Measurements from ENCODE around the gene IL4R.

The IL4R gene

DNA sequence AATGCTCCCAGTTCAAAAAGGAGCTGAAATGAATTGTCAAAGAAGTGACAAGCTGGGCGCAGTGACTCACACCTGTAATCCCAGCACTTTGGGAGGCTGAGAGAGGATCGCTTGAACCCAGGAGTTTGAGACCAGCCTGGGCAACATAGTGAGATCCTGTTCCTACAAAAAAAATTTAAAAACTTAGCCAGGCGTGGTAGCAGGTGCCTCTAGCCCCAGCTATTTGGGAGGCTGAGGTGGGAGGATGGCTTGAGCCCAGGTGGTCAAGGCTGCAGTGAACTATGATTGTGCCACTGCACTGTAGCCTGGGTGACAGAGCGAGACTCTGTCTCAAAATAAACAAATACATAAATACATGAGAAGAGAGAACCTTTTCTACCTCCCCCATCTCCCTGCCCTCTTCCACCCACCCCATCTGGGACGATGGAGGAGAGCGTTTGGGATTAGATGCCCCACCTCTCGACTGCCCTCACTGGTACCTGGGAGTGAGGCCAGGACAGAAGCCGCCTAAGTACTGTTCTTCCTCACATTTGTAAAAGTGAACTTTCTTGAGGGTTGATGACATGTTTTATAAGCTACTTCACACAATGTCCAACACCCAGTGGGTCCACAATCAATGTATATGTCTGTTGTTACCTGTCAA lies 2.4 kb downstream of the IL4R start:
- Mint-ChIP-seq H3K27me3 (no peaks in the 10 kb centered on the region), H3K36me3 (ENCODE audit: low read depth) (peaks cover 69% of the 10 kb centered on the region), H3K9me3 (no peaks in the 10 kb centered on the region), H3K4me1 (ENCODE audit: low read depth) (peaks cover 86% of the 10 kb centered on the region), H3K27ac (peak overlapping the region; percentile 100), H3K4me3 (peak overlapping the region; percentile 99)

- H3K4me1 Mint-ChIP-seq (ENCODE audit: low read depth), result peaks cover 87% of the 10 kb centered on the region
- peak overlapping the region; percentile 99 for H3K4me3 Mint-ChIP-seq
- H3K27me3 Mint-ChIP-seq, result no peaks in the 10 kb centered on the region
- H3K27ac Mint-ChIP-seq, result peak overlapping the region; percentile 100
- no peaks in the 10 kb centered on the region for H3K9me3 Mint-ChIP-seq
- peaks cover 80% of the 10 kb centered on the region for H3K36me3 Mint-ChIP-seq (ENCODE audit: low read depth)
Observed at GRCh38 chr16:27317320-27317719, 3.5 kb downstream of the IL4R start.

DNA sequence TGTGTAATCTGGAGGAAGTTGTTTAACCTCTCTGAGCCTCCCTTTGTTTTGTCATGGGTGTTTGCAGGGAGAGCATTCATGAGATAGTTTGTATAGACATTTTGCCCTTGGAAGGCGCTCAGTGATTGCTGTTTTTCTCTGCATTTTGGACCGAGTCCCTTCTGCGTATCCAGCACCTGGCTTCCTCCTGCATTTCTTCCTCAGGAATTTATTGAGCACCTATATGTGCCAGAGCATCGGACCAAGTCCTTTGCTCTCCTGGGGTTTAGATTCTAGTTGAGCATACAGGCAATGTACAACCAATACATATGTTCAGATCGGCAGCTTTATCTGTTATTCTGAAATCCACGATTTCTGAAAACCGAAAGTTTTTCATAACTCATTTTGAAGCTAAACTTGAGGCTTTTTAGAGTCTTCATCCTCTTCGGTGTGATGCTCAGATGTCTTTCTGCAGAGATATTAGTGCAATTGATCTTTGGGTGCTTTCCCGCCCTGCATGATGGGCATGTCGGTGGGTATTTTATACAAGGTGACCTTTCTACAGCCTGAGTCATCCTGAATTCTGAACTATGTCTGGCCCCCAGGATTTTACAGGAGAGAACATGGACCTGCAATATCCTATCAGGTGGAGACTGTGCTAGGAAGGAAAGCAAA lies 4.1 kb downstream of the IL4R start:
- Mint-ChIP-seq H3K27ac (peak overlapping the region; percentile 100), H3K27me3 (no peaks in the 10 kb centered on the region), H3K4me3 (peak overlapping the region; percentile 99), H3K36me3 (ENCODE audit: low read depth) (peaks cover 86% of the 10 kb centered on the region), H3K4me1 (ENCODE audit: low read depth) (peaks cover 87% of the 10 kb centered on the region), H3K9me3 (no peaks in the 10 kb centered on the region)

DNA sequence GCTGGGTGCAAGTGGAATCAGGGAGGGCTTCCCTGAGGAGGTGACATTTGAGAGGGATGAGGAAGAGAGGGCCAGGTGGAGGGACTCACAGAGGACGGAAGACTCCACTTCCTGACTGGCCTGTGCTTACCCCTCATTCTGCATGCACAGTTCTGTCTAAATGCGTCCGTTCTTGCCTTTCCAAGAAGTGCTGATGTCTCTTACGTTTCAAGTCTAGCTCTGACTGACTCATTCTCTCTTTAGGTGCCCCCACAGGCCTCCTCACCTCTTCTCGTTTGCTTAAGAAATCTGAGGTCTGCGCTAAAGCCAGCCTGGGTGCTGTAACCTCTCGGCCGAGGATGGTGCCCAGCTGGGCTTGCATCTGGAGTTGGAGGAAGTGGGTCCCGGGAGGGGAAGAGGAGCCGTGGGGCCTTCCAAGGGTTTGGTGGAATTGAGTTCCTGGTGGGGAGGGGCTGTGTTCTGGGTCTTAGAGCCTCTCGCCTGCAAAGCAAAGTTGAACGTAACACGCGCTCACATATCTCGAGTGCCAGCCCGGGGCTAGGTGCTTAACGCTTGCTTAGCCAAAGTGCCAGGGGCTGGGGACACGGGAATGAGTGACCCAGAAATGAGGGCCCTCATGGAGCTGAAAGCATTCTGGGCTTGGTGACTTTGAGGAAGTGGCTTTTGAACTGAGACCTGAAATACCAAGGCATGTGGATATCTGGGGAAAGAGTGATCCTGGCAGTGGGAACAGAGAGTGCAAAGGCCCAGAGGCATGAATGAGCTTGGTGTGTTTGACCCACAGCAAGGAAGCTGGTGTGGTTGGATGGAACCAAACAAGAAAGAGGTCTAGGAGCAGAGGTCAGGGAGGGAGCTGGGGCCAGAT lies 4.8 kb downstream of the IL4R start:
- Mint-ChIP-seq H3K27me3 (no peaks in the 10 kb centered on the region), H3K27ac (peak overlapping the region; percentile 100), H3K4me1 (ENCODE audit: low read depth) (peaks cover 89% of the 10 kb centered on the region), H3K36me3 (ENCODE audit: low read depth) (peaks cover 92% of the 10 kb centered on the region), H3K4me3 (peak overlapping the region; percentile 99), H3K9me3 (no peaks in the 10 kb centered on the region)

DNA sequence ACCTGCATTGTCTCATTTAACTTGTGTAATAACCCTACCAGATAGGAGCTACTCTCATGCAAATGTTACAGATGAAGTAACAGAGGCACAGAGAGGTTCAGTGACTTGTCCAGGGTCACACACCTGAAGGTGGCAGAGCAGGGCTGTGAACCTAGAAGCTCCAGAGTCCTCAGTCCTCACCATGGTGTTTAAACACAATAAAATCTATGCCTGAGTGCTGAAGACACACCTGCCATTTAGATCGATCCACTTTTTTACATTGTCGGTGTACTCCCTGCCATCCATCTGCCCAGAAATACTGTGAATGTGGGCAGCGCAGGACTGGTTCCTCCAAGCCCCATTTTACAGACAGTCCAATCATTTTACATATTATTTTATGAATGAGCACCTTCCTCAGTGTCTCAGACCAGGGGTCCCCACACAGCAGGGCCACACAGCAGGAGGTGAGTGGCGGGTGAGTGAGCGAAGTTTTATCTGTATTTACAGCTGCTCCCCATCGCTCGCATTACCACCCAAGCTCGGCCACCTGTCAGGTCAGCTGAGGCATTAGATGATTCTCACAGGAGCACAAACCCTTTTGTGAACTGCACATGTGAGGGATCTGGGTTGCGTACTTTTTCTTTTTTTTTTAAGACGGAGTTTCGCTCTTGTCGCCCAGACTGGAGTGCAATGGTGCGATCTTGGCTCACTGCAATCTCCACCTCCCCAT lies 5.6 kb downstream of the IL4R start:
- Mint-ChIP-seq H3K4me1 (ENCODE audit: low read depth) (peaks cover 95% of the 10 kb centered on the region), H3K36me3 (ENCODE audit: low read depth) (peaks cover 97% of the 10 kb centered on the region), H3K27ac (peak overlapping the region; percentile 100), H3K4me3 (peak overlapping the region; percentile 99), H3K27me3 (no peaks in the 10 kb centered on the region), H3K9me3 (no peaks in the 10 kb centered on the region)

DNA sequence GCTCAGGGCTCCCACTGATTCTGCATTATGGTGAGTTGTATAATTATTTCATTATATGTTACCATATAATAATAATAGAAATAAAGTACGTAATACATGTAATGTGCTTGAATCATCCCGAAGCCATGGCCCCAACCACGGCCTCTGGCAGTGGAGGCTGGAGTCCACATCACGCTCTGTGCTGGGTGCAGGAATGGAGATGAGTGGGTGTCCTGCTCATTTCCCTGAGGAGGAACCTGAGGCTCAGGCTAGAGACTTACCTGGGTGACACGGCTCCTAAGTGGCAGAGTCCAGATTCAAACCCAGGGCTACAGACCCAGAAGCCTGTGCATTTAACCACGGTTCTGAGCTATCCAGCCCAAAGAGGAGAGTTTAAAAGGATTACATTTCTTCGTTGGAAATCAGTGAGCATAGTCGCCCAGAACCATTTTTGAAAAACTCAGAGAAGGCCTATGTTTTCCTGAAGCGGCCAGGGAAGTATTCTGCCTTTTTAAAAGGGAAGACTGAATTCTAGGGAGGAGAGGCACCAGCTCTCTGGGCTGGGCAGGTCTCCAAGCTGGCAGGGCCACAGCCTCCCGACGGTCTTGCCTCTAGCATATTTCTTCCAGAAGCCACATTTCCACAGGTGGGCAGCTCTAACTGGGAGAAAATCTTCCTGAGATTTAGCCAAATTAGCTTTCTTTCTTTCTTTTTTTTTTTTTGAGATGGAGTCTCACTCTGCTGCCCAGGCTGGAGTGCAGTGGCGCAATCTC lies 6.7 kb downstream of the IL4R start:
- no peaks in the 10 kb centered on the region for H3K9me3 Mint-ChIP-seq
- H3K4me3 Mint-ChIP-seq, result no peak overlapping the region
- H3K4me1 Mint-ChIP-seq (ENCODE audit: low read depth), result peaks cover 100% of the 10 kb centered on the region
- no peaks in the 10 kb centered on the region for H3K27me3 Mint-ChIP-seq
- H3K36me3 Mint-ChIP-seq (ENCODE audit: low read depth), result peaks cover 97% of the 10 kb centered on the region
- H3K27ac Mint-ChIP-seq, result peak overlapping the region; percentile 100

DNA sequence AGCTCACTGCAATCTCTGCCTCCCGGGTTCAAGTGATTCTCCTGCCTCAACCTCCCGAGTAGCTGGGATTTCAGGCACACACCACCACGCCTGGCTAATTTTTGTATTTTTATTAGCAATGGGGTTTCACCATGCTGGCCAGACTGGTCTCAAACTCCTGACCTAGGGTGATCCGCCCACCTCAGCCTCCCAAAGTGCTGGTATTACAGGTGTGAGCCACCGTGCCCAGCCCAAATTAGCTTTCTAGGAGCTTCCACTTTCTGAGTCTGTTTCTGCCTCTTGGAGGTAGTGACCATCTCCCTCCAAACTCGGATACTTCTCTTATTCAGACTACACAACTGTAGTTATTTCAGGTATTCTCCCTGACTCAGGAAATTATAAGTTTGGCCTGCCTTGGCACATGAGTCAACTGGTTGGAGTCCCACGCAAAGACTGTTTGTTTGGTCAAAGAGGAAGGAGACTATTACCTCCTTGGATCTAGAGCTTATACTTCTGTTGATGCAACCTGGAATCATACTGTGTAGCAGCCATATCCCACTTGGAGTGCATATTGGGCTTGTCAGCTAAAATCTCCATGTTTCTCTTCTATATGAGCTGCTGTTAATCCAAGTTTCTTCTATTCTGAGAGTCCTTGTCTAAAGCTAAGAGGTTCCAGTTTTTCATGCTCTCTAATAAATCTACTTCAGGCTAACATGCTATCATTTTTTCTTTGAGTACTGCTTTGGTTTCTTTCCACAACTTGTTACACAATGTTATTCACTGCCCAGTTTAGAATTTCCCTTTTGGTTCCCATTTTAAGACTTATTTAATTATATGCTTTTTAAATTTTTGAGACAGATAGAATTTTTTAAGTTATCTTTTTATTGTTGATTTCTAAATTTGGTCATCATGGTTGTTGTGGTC lies 7.5 kb downstream of the IL4R start:
- no peaks in the 10 kb centered on the region for H3K9me3 Mint-ChIP-seq
- peaks cover 95% of the 10 kb centered on the region for H3K36me3 Mint-ChIP-seq (ENCODE audit: low read depth)
- peaks cover 100% of the 10 kb centered on the region for H3K4me1 Mint-ChIP-seq (ENCODE audit: low read depth)
- peak overlapping the region; percentile 100 for H3K27ac Mint-ChIP-seq
- H3K27me3 Mint-ChIP-seq, result no peaks in the 10 kb centered on the region
- peak overlapping the region; percentile 14 for H3K4me3 Mint-ChIP-seq

DNA sequence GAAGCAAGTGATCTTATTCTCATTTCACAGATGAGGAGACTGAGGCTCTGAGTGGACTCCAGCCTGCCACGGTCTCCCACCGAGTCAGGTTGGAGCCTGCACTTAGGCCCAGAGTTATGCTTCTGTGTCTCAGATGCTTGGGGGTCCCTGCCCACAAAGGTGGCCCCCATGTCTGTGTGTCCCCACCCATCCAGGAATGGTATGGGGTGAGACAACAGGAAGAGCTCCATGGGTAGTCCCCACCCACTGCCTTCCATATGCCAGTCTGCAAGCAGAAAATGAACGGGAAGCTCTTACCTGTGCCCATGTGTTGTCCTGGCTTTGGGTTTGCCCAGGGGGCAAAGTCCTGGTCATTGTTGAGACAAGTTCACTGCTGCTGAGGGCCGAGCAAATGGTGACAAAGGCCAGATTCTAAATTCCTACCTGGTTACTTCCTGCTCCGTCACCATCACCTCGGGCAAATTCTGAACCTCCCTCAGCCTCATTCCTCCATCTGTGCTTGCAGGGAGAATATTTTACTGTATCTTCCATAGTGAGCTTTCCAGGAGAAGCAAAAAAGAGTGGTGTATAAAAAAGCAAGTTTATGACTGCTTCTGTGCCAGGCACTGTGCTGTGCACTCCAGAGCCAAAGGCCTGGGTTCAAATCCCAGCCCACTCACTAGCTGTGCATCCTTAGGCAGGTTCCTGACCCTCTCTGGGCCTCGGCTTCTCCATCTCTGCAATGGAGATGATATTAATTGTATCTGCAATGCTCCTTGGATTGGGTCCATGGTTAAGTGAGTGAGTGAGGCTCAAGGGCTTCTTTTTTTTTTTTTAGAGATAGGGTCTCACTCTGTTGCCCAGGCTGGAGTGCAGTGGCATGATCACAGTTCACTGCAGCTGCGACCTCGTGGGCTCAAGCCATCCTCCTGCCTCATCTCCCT lies 9.3 kb downstream of the IL4R start:
- H3K27me3 Mint-ChIP-seq, result no peaks in the 10 kb centered on the region
- H3K36me3 Mint-ChIP-seq (ENCODE audit: low read depth), result peaks cover 88% of the 10 kb centered on the region
- peaks cover 99% of the 10 kb centered on the region for H3K4me1 Mint-ChIP-seq (ENCODE audit: low read depth)
- no peaks in the 10 kb centered on the region for H3K9me3 Mint-ChIP-seq
- peak overlapping the region; percentile 17 for H3K4me3 Mint-ChIP-seq
- peak overlapping the region; percentile 79 for H3K27ac Mint-ChIP-seq

DNA sequence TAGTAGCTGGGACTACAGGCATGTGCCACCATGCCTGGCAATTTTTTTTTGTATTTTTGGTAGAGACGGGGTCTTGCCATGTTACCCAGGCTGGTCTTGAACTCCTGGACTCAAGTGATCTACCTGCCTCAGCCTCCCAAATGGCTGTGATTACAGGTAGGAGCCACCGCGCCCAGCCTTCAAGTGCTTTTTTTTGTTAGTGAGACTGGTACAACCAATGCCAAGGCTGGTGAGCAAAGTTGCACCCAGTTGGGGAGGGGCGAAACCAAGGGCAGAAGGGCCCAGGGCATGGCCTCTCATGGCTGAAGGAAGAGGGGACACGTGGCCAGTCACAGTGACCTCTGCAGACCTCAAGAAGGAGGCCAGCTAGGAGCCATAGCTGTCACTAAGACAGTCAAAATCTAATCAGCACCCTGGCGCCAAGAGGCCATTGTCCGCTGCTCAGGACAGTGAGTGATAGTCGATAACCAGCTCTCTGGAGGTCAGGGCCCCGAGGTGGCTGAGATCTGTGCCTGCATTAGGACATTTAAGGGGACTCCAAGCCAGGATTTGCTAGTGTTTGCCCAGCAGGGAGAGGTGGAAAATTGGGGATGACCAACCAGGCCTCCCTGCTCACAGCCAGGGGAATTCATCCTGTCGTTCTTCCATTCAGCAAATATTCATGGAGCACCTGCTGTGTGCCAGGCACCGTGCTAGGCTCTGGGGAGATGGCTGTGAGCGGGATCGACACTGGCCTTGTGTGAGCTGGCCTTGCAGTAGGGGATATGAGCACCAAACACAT lies 10.2 kb downstream of the IL4R start:
- peak overlapping the region; percentile 79 for H3K27ac Mint-ChIP-seq
- peaks cover 98% of the 10 kb centered on the region for H3K4me1 Mint-ChIP-seq (ENCODE audit: low read depth)
- H3K27me3 Mint-ChIP-seq, result no peaks in the 10 kb centered on the region
- H3K4me3 Mint-ChIP-seq, result peak overlapping the region; percentile 20
- no peaks in the 10 kb centered on the region for H3K9me3 Mint-ChIP-seq
- H3K36me3 Mint-ChIP-seq (ENCODE audit: low read depth), result peaks cover 88% of the 10 kb centered on the region

- Mint-ChIP-seq H3K27ac (peak overlapping the region; percentile 75), H3K4me1 (ENCODE audit: low read depth) (peaks cover 98% of the 10 kb centered on the region), H3K36me3 (ENCODE audit: low read depth) (peaks cover 88% of the 10 kb centered on the region), H3K4me3 (no peak overlapping the region), H3K9me3 (no peaks in the 10 kb centered on the region), H3K27me3 (no peaks in the 10 kb centered on the region)
Observed at GRCh38 chr16:27324851-27325301, 11.1 kb downstream of the IL4R start.

DNA sequence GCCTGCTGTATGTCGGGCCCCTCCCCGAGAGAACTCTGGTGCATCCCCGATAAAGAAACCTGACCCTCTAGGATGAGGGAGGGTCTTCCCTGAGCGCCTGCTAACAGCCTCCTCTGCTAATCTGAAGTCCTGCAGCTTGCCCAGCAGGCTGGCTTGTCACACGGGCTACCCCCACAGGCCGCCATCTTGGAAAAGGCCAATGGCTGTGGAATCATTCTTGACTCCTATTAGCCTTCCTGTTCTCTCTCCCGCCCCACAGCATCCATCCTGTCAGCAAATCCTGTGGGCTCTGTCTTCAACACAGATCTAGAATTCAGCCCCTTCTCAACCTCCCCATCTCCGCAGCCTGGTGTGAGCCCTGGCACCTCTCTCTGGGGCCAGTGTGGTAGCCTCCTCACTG lies 12.0 kb downstream of the IL4R start:
- H3K4me1 Mint-ChIP-seq (ENCODE audit: low read depth), result peaks cover 97% of the 10 kb centered on the region
- H3K9me3 Mint-ChIP-seq, result no peaks in the 10 kb centered on the region
- peaks cover 88% of the 10 kb centered on the region for H3K36me3 Mint-ChIP-seq (ENCODE audit: low read depth)
- H3K27me3 Mint-ChIP-seq, result no peaks in the 10 kb centered on the region
- H3K4me3 Mint-ChIP-seq, result peak overlapping the region; percentile 10
- H3K27ac Mint-ChIP-seq, result peak overlapping the region; percentile 96

DNA sequence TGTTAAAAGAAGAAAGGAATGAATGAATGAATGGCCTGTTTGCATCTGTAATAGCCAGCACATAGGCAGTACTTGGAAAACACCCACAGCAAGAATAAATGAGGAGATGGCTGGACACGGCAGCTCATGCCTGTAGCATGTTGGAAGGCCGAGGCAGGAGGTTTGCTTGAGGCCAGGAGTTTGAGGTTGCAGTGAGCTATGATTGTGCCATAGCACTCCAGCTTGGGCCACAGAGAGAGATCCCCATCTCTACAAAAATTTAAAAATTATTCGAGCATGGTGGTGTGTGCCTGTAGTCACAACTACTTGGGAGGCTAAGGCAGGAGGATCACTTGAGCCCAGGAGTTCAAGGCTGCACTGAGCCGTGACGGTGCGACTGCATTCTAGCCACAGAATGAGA lies 12.5 kb downstream of the IL4R start:
- no peaks in the 10 kb centered on the region for H3K27me3 Mint-ChIP-seq
- H3K9me3 Mint-ChIP-seq, result no peaks in the 10 kb centered on the region
- H3K4me3 Mint-ChIP-seq, result peak overlapping the region; percentile 68
- peaks cover 88% of the 10 kb centered on the region for H3K36me3 Mint-ChIP-seq (ENCODE audit: low read depth)
- peaks cover 95% of the 10 kb centered on the region for H3K4me1 Mint-ChIP-seq (ENCODE audit: low read depth)
- peak overlapping the region; percentile 96 for H3K27ac Mint-ChIP-seq
